Endothelial cell of umbilical vein (primary cell): ENCODE measurements around the gene CHD5. TPM values are rescaled to one million over a fixed set of nuclear protein-coding genes. Genes with fewer than 3 reads are reported as not detected.

Experiments used
- BruUV-seq: library from RNA; stranded (reverse); fragments of 400-500 nt; replicated peaks from 2 replicates; lab custom pipeline; 2021; lab: Mats Ljungman, UMichigan
- CTCF ChIA-PET: fragments of 300-600, 350-600 bp; sonication (Branson Sonifier 250); formaldehyde crosslinking; loops from one replicate; lab custom pipeline; 2021; ENCODE audit warnings: antibody characterized with exemption, inconsistent platforms; lab: Charles Lee
- POLR2A ChIA-PET: fragments of 300-600, 350-600 bp; sonication (Branson Sonifier 250); formaldehyde crosslinking; loops from one replicate; lab custom pipeline; 2021; ENCODE audit warnings: antibody characterized with exemption, inconsistent platforms; lab: Charles Lee
- DNase-seq: peaks from one replicate; pipeline ENCODE4 v3.0.0-alpha.2; 2011; ENCODE audit warnings: low read depth, low spot score
- FAIRE-seq: peaks from 2 replicates; lab custom pipeline; 2011; peaks lifted over from hg19 to GRCh38; lab: Jason Lieb, UNC
- H2AFZ ChIP-seq: 2 replicates; pipeline ENCODE4 v1.6.0; 2012; ENCODE audit warnings: low read depth, low read length, control low read depth, inconsistent platforms
- H3K27ac ChIP-seq: 2 replicates; pipeline ENCODE4 v1.5.1; 2011; ENCODE audit warnings: low read depth, mild to moderate bottlenecking, control low read depth, low read length, moderate library complexity; ENCODE audit not compliant: insufficient read depth
- H3K27me3 ChIP-seq, 2 experiments: 2 replicates each; pipeline versions ENCODE4 v1.6.0 to v1.6.1; 2011; ENCODE audit warnings: low read length in 2 of 2, mixed read lengths in 1 of 2; ENCODE audit not compliant: control insufficient read depth in 2 of 2, insufficient read depth in 2 of 2
- H3K36me3 ChIP-seq, 2 experiments: 2 replicates in 1 of 2; 3 replicates in 1 of 2; pipeline ENCODE4 v1.5.1; 2011; ENCODE audit warnings: low read length in 2 of 2, mild to moderate bottlenecking in 1 of 2, moderate library complexity in 1 of 2; ENCODE audit not compliant: control insufficient read depth in 2 of 2, insufficient read depth in 2 of 2; ENCODE audit errors: extremely low read depth in 1 of 2
- H3K4me1 ChIP-seq: 3 replicates; pipeline ENCODE4 v1.5.1; 2011; ENCODE audit warnings: mild to moderate bottlenecking, low read length; ENCODE audit not compliant: control insufficient read depth, insufficient read depth; ENCODE audit errors: extremely low read depth
- H3K4me2 ChIP-seq: 2 replicates; pipeline ENCODE4 v1.6.1; 2011; ENCODE audit warnings: low read length, control low read depth, mixed read lengths; ENCODE audit not compliant: insufficient read depth
- H3K4me3 ChIP-seq, 3 experiments: fragments of 200-600 bp in 1 of 3; sonication (generic), shearing (Covaris generic) in 1 of 3; replicated peaks in 1 of 3; 2 replicates each; pipeline ENCODE4 v1.5.1; 2011 to 2016; ENCODE audit warnings: control low read depth in 3 of 3, low read length in 3 of 3, mild to moderate bottlenecking in 2 of 3, inconsistent platforms in 1 of 3, low read depth in 1 of 3, moderate library complexity in 1 of 3; ENCODE audit not compliant: insufficient read depth in 1 of 3
- H3K79me2 ChIP-seq: 2 replicates; pipeline ENCODE4 v1.6.0; 2012; ENCODE audit warnings: low read length, inconsistent platforms; ENCODE audit not compliant: control insufficient read depth, insufficient read depth
- H3K9ac ChIP-seq: replicated peaks from 2 replicates; pipeline ENCODE3; 2011; ENCODE audit warnings: low read length, control low read depth; ENCODE audit not compliant: insufficient read depth; ENCODE audit errors: extremely low read depth
- H3K9me1 ChIP-seq: replicated peaks from 3 replicates; pipeline ENCODE4 v1.6.0; 2011; ENCODE audit warnings: mild to moderate bottlenecking, low read length; ENCODE audit not compliant: control insufficient read depth, insufficient read depth; ENCODE audit errors: extremely low read depth
- H3K9me3 ChIP-seq: replicated peaks from 2 replicates; pipeline ENCODE4 v1.5.1; 2012; ENCODE audit warnings: low read length, inconsistent platforms; ENCODE audit not compliant: control insufficient read depth, insufficient read depth
- H4K20me1 ChIP-seq: replicated peaks from 2 replicates; pipeline ENCODE3; 2011; ENCODE audit warnings: mild to moderate bottlenecking, low read length; ENCODE audit not compliant: control insufficient read depth, insufficient read depth; ENCODE audit errors: extremely low read depth
- EZH2 ChIP-seq: IDR thresholded peaks from 2 replicates; pipeline ENCODE4 v1.6.1; 2012; ENCODE audit warnings: borderline replicate concordance, low read depth, mild to moderate bottlenecking, moderate library complexity, low read length, inconsistent platforms; ENCODE audit not compliant: severe bottlenecking
- FOS ChIP-seq: IDR thresholded peaks from 2 replicates; pipeline ENCODE4 v1.6.1; 2011; ENCODE audit warnings: mild to moderate bottlenecking, low read length, moderate library complexity, borderline replicate concordance; ENCODE audit not compliant: insufficient read depth
- GATA2 ChIP-seq: IDR thresholded peaks from 2 replicates; pipeline ENCODE4 v1.7.0; 2011; ENCODE audit warnings: low read depth, mild to moderate bottlenecking, moderate library complexity, mixed read lengths, low read length; ENCODE audit not compliant: insufficient read length, insufficient read depth
- JUN ChIP-seq: IDR thresholded peaks from 2 replicates; pipeline ENCODE4 v1.6.1; 2011; ENCODE audit warnings: borderline replicate concordance, low read depth; ENCODE audit not compliant: insufficient read length, insufficient read depth
- MYC ChIP-seq: IDR thresholded peaks from one replicate; pipeline ENCODE4 v1.6.1; 2011; ENCODE audit warnings: mild to moderate bottlenecking, low read depth, low read length
- POLR2A ChIP-seq: IDR thresholded peaks from 2 replicates; pipeline ENCODE4 v1.6.1; 2012; ENCODE audit warnings: low read depth, mild to moderate bottlenecking, control low read depth, low read length
- POLR2AphosphoS5 ChIP-seq: IDR thresholded peaks from 2 replicates; pipeline ENCODE4 v1.6.1; 2012; ENCODE audit warnings: low read depth, mild to moderate bottlenecking, control low read depth, low read length, moderate library complexity; ENCODE audit not compliant: insufficient read depth
- dilution Hi-C: fragments of 300-500 bp; cut with MboI; formaldehyde crosslinking; loops from one replicate; pipeline ENCODE4 v1.15.0; 2019; ENCODE audit warnings: low sequenced_read_pairs; ENCODE audit not compliant: extremely low pct_ligation_motif_present
- intact Hi-C: fragments of 100-400 bp; cut with micrococcal nuclease; formaldehyde crosslinking; loops from one replicate; pipeline ENCODE4 v1.10.0; 2022
- polyA plus RNA-seq, 4 experiments: library from polyadenylated mRNA; depleted of rRNA in 3 of 4; stranded (reverse) in 3 of 4; unstranded in 1 of 4; fragments of >200 nt; gene quantifications; 2 replicates each; pipeline versions ENCODE4 v1.2.1 to v1.2.3, GENCODE V29; 2011 to 2012; ENCODE audit warnings: missing spikeins in 1 of 4
- total RNA-seq: library from RNA; stranded (reverse); gene quantifications from 2 replicates; pipeline ENCODE4 v1.2.3, GENCODE V29; 2021
- TF ChIP-seq, protein P1 (sequence below): IDR thresholded peaks from 2 replicates; pipeline ENCODE4 v1.6.1; 2011; ENCODE audit not compliant: insufficient read depth, insufficient read length
- TF ChIP-seq, protein P2 (sequence below), 2 donors: IDR thresholded peaks; 1 replicate in 1 of 2; 2 replicates in 1 of 2; pipeline ENCODE4 v1.5.1; 2011; ENCODE audit warnings: low read length in 2 of 2, mild to moderate bottlenecking in 2 of 2, moderate library complexity in 2 of 2, control low read depth in 1 of 2, inconsistent platforms in 1 of 2, low read depth in 1 of 2; ENCODE audit not compliant: insufficient read depth in 1 of 2; ENCODE audit errors: extremely low read depth in 1 of 2

Gene CHD5
- total and polyA plus RNA-seq, 2 donors (not counting 3 experiments of a cell fraction or from before 2014, with no cell fraction given) = 0.04 to 0.11 TPM

DNA sequence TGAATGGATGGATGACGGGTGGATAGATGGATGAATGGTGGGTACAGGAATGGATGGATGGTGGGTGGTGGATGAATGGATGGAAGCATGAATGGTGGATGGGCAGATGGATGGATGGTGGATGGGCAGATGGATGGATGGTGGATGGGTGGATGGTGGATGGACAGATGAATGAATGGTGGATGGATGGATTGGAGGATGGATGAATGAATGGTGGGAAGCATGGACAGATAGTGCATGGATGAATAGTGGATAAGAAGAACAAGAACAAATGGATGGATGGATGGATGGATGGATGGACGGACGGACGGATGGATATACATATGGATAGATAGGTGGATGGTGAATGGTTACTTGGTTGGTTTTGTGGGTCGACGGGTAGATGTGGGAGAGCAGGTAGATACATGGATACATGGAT is 4.7 kb downstream of the CHD5 start:
- no peak overlapping the region for H3K4me2 ChIP-seq
- no peak for FAIRE-seq

More for the DNA sequence above, 4.7 kb downstream of the CHD5 start:
- ChIA-PET CTCF (no interaction called here), POLR2A (no interaction called here)
- Histone ChIP-seq H4K20me1 (no peaks in the 10 kb centered on the region), H3K9ac (no peak overlapping the region), H3K4me3 (no peak overlapping the region), H3K9me3 (no peaks in the 10 kb centered on the region), H3K36me3 (no peaks in the 10 kb centered on the region), H3K4me1 (no peaks in the 10 kb centered on the region), H3K27ac (no peak overlapping the region), H3K79me2 (no peaks in the 10 kb centered on the region), H3K9me1 (no peaks in the 10 kb centered on the region), H3K27me3 (peaks cover 14 to 22% of the 10 kb centered on the region in 2 experiments), H2AFZ (no peak overlapping the region)
- no peak for DNase-seq
- intact Hi-C loops = no loop called here
- TF ChIP-seq JUN (no peak), EZH2 (no peak), POLR2A (no peak), FOS (no peak), POLR2AphosphoS5 (no peak), GATA2 (no peak), MYC (no peak)
- TF ChIP-seq, protein P1, sequence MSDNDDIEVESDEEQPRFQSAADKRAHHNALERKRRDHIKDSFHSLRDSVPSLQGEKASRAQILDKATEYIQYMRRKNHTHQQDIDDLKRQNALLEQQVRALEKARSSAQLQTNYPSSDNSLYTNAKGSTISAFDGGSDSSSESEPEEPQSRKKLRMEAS = no peak
- TF ChIP-seq, protein P2, sequence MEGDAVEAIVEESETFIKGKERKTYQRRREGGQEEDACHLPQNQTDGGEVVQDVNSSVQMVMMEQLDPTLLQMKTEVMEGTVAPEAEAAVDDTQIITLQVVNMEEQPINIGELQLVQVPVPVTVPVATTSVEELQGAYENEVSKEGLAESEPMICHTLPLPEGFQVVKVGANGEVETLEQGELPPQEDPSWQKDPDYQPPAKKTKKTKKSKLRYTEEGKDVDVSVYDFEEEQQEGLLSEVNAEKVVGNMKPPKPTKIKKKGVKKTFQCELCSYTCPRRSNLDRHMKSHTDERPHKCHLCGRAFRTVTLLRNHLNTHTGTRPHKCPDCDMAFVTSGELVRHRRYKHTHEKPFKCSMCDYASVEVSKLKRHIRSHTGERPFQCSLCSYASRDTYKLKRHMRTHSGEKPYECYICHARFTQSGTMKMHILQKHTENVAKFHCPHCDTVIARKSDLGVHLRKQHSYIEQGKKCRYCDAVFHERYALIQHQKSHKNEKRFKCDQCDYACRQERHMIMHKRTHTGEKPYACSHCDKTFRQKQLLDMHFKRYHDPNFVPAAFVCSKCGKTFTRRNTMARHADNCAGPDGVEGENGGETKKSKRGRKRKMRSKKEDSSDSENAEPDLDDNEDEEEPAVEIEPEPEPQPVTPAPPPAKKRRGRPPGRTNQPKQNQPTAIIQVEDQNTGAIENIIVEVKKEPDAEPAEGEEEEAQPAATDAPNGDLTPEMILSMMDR (IDR thresholded peaks at IDR 0.05; ENCODE audit: extremely low read depth in 1 of 2, insufficient read depth in 1 of 2, low read depth in 1 of 2, low read length in 2 of 2) = no peak
- BruUV-seq = no TSS peak
- dilution Hi-C loops = no loop called here
